Activated CD4-positive, CD25-positive, alpha-beta regulatory T cell treated with anti-CD3 and anti-CD28 coated beads, Interleukin-2, amount 50 U/mL, for 72 hours (primary cell): ENCODE data around the gene PERM1.
A peak's percentile ranks its signal among the peaks of the same experiment; 100 is the strongest.

ENCODE experiments used
- DNase-seq: peaks from one replicate; pipeline ENCODE4 v3.0.0; 2021

The PERM1 gene

DNA sequence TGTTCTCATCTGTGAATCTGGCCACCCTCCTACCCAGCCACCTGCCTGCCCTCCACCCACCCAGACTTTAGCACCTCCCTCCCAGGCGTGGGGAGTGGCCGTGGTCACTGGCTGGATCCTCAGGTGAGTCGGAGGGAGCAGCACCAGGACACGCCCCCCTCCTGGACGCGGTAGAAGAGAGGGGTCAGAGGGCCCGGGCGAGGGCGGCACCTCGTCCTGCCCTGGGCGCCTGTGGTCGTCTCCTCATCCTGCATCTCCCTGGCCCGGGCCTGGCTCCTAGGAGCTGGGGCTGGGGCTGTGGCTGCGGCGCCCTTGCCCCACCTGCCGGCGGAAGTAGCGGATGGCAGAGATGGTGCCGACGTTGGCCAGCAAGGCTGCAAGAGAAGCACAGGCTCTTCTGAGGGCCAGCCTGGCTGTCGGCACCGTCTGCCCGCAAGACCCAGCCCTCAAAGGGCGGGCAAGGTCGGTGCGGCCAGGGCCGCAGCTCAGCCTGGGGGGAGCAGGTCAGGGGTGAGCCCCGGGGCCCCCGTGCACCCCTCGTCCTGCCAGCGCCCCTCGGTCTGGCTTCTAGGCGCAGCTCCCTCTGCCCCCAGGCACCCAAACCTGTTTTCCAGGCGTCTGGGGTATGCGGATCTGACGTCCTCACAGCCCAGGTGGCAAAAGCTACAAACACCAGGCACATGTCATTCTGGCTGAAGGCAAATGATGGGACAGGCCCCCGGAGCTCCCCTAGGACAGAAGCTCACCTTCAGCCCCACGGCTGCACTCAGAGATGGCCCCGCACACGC, 5.8 kb downstream of the PERM1 start:
- DNase-seq = peak; percentile 64

GRCh38 chr1:975365-975764, 6.5 kb downstream of the PERM1 start:
- DNase-seq = no peak

GRCh38 chr1:974687-975328, 7.1 kb downstream of the PERM1 start:
- DNase-seq = no peak

- DNase-seq = no peak
Measured at GRCh38 chr1:974293-974640, 7.6 kb downstream of the PERM1 start.

- DNase-seq = no peak
Measured at GRCh38 chr1:973459-974292, 8.2 kb downstream of the PERM1 start.

GRCh38 chr1:972726-973458, 9.0 kb downstream of the PERM1 start:
- no peak for DNase-seq

- no peak for DNase-seq
Measured at GRCh38 chr1:971751-972506, 10.0 kb downstream of the PERM1 start.

DNA sequence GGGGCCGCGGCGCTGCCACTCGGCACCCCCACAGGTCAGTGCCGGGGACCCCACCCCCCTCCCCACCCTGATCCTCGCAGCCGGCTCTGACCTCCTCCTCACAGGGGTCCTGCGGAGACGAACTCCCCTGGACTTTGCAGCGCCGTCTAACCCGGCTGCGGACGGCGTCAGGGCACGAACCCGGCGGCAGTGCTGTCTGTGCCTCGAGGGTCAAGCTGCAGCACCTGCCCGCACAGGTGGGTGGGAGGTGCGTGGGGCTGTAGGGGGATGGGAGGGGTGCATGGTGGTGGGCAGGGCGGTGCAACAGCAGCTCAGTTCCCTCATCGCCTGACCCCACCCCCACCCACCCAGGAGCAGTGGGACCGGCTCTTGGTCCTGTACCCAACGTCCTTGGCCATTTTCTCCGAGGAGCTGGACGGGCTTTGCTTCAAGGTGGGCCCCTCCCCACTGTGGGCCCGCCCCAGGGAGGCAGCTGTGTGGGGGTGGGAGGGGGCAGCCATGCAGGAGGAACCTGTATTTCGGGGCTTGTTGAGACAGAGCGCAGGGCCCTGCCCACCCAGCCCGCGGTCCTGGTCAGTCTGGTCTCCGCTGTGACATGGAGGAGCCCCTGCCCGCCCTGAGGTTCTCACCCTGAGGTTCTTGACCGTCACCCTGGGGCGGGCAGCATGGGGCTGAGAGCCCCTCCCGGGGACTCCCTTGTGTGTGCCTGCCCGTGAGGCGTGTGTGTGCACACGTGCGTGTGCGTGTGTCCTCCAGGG, 10.7 kb downstream of the PERM1 start:
- no peak for DNase-seq

- no peak for DNase-seq
Measured at GRCh38 chr1:970242-970972, 11.5 kb downstream of the PERM1 start.

GRCh38 chr1:969260-969855, 12.5 kb downstream of the PERM1 start:
- no peak for DNase-seq

DNA sequence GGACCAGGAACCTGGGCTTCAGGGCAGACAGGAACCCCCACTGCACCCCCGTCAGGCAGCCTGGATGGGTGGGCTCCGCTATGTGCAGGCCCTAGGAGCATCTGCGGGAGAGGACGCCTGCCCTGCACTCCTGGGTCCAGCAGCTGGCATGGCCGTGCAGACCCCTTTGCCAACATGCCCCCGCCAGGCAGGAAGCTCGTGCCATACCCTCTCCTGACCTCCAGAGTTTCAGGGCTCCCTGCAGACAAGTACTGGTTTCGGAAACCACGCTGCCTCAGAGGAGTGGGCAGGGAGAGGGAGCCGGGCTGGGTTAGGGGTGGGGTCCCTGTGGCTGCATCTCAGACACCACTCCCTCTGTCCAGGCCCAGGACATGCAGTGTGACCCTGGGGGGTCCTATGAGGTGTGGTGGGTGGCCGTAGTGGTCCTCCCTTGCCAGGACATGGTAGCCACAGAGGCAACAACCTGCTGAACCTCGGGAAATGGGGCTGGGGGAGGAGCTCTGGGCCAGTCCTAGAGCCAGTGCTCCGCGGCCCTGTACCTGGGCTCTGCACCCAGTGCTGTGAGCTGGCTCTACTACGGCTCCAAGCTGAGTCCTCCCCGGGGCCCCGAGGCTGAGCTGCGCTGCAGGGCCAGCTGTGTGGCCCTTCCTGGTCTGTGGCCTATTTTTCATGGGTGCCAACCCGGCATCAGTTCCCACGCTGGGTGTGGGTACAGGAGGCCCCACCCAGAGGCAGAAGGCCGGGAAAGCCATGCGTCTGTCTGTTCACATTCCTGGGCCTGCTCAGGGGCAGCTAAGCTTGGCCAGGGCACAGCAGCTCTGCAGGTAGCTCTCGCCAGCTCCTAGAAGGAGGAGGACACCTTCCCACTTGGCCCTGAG, 14.2 kb downstream of the PERM1 start:
- DNase-seq = no peak

- DNase-seq = peak; percentile 80
Measured at GRCh38 chr1:966704-967300, 15.1 kb downstream of the PERM1 start.

GRCh38 chr1:966135-966703, 15.7 kb downstream of the PERM1 start, which contains the start of gene PLEKHN1:
Gene PLEKHN1 (plus strand): TSS chr1:966482. CDS start chr1:966532, 50 bp downstream.
- DNase-seq = peak; percentile 66

- no peak for DNase-seq
Measured at GRCh38 chr1:965526-966134, 16.3 kb downstream of the PERM1 start.

- DNase-seq = no peak
Measured at GRCh38 chr1:964691-965525, 17.0 kb downstream of the PERM1 start.

- no peak for DNase-seq
Measured at GRCh38 chr1:963746-964525, 18.0 kb downstream of the PERM1 start.
